ENCODE measurements around the gene ATP6V0E1.

DNA sequence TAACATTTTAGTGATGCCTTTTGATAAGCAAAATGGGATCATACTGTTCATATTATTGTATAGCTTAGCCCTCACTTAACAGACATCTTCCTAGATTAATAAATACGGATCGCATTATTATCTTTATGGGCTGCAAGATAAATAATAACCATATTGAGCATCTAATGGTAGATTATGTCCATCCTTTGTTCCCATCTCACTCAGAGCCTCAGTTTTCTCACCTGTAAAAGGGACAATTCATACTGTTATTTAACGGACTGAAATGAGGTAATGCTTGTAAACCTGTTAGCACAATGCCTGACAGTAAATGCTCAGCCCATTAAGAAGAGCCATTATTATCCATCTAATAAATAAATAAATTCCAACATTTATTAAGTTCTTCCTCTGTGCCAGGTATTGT is 27.3 kb upstream of the ATP6V0E1 start:
- no peak for TF ChIP-seq POLR2AphosphoS5 (IDR thresholded peaks at IDR 0.05; ENCODE audit: low read depth, low read length)
- no peak for TF ChIP-seq TAF1 (IDR thresholded peaks at IDR 0.05; ENCODE audit: borderline replicate concordance, insufficient read depth, low read length)
- TF ChIP-seq, protein P1, sequence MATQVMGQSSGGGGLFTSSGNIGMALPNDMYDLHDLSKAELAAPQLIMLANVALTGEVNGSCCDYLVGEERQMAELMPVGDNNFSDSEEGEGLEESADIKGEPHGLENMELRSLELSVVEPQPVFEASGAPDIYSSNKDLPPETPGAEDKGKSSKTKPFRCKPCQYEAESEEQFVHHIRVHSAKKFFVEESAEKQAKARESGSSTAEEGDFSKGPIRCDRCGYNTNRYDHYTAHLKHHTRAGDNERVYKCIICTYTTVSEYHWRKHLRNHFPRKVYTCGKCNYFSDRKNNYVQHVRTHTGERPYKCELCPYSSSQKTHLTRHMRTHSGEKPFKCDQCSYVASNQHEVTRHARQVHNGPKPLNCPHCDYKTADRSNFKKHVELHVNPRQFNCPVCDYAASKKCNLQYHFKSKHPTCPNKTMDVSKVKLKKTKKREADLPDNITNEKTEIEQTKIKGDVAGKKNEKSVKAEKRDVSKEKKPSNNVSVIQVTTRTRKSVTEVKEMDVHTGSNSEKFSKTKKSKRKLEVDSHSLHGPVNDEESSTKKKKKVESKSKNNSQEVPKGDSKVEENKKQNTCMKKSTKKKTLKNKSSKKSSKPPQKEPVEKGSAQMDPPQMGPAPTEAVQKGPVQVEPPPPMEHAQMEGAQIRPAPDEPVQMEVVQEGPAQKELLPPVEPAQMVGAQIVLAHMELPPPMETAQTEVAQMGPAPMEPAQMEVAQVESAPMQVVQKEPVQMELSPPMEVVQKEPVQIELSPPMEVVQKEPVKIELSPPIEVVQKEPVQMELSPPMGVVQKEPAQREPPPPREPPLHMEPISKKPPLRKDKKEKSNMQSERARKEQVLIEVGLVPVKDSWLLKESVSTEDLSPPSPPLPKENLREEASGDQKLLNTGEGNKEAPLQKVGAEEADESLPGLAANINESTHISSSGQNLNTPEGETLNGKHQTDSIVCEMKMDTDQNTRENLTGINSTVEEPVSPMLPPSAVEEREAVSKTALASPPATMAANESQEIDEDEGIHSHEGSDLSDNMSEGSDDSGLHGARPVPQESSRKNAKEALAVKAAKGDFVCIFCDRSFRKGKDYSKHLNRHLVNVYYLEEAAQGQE (IDR thresholded peaks at IDR 0.05; ENCODE audit: insufficient read depth in 1 of 2, low read depth in 2 of 2, low read length in 2 of 2) = no peak
- no peak for TF ChIP-seq FOXP2 (optimal IDR thresholded peaks at IDR 0.05; ENCODE audit: borderline replicate concordance, extremely low read depth, extremely low read length, insufficient read depth)
